Activated CD4-positive, alpha-beta T cell treated with anti-CD3 and anti-CD28 coated beads, Interleukin-2, amount 50 U/mL, for 24 hours (primary cell): ENCODE measurements around the gene SAMD7.

Experiments
- DNase-seq, 2 donors: peaks; one replicate each; pipeline ENCODE4 v3.0.0-alpha.2; 2020; ENCODE audit warnings: low read depth in 1 of 2, low spot score in 1 of 2

Gene SAMD7

GRCh38 chr3:169907476-169907875 is 3.9 kb upstream of the SAMD7 start:
- DNase-seq: no peak

- DNase-seq: no peak
Measured at GRCh38 chr3:169907944-169908343, 3.4 kb upstream of the SAMD7 start.

GRCh38 chr3:169913323-169913722 is 2.0 kb downstream of the SAMD7 start:
- no peak for DNase-seq

GRCh38 chr3:169914321-169914720 is 2.9 kb downstream of the SAMD7 start:
- no peak for DNase-seq

- DNase-seq: no peak
Measured at GRCh38 chr3:169923189-169923588, 11.8 kb downstream of the SAMD7 start.

- DNase-seq: no peak
Measured at GRCh38 chr3:169923831-169924230, 12.5 kb downstream of the SAMD7 start.

GRCh38 chr3:169929830-169930519 is 18.6 kb downstream of the SAMD7 start:
- no peak for DNase-seq

GRCh38 chr3:169930843-169931242 is 19.5 kb downstream of the SAMD7 start:
- DNase-seq: no peak

GRCh38 chr3:169931747-169932520 is 20.6 kb downstream of the SAMD7 start:
- DNase-seq: no peak

GRCh38 chr3:169939320-169939719 is 27.9 kb downstream of the SAMD7 start:
- DNase-seq: no peak

GRCh38 chr3:169939751-169940150 is 28.4 kb downstream of the SAMD7 start:
- no peak for DNase-seq

GRCh38 chr3:169940470-169941181 is 29.3 kb downstream of the SAMD7 start:
- no peak for DNase-seq

- peak in 1 of 2 donors; percentile 32 for DNase-seq
Measured at GRCh38 chr3:169945313-169945712, 33.9 kb downstream of the SAMD7 start.

- no peak for DNase-seq
Measured at GRCh38 chr3:169946336-169946735, 35.0 kb downstream of the SAMD7 start.

- no peak for DNase-seq
Measured at GRCh38 chr3:169948559-169949448, 37.4 kb downstream of the SAMD7 start.

GRCh38 chr3:169952045-169952444 is 40.7 kb downstream of the SAMD7 start:
- DNase-seq: no peak

- DNase-seq: no peak
Measured at GRCh38 chr3:169953462-169954141, 42.2 kb downstream of the SAMD7 start.

GRCh38 chr3:169954142-169954756 is 42.9 kb downstream of the SAMD7 start:
- no peak for DNase-seq

- no peak for DNase-seq
Measured at GRCh38 chr3:169955406-169955805, 44.0 kb downstream of the SAMD7 start.

GRCh38 chr3:169964176-169964575 is 52.8 kb downstream of the SAMD7 start:
- no peak for DNase-seq
